Activated naive CD4-positive, alpha-beta T cell treated with anti-CD3 and anti-CD28 coated beads, Interleukin-2, amount 10 ng/mL, durations not matched to agents 7 days and 5 days (primary cell): Measurements from ENCODE around the gene ANKRD34A.

Experiments used
- CTCF ChIA-PET: fragments of 350-600 bp; sonication (Branson Sonifier 250); formaldehyde crosslinking; loops from one replicate; lab custom pipeline; 2021; ENCODE audit warnings: antibody characterized with exemption; lab: Charles Lee
- DNase-seq: peaks from one replicate; pipeline ENCODE4 v3.0.0-alpha.2; 2020
- H3K27ac Mint-ChIP-seq: one replicate; pipeline ENCODE4 v1.8.0; 2021; ENCODE audit warnings: mild to moderate bottlenecking, moderate library complexity, mixed read lengths
- H3K27me3 Mint-ChIP-seq: one replicate; pipeline ENCODE4 v1.8.0; 2021; ENCODE audit warnings: mild to moderate bottlenecking, mixed read lengths
- H3K36me3 Mint-ChIP-seq: one replicate; pipeline ENCODE4 v1.8.0; 2021; ENCODE audit warnings: mixed read lengths
- H3K4me1 Mint-ChIP-seq: one replicate; pipeline ENCODE4 v1.8.0; 2021; ENCODE audit warnings: mixed read lengths
- H3K4me3 Mint-ChIP-seq: one replicate; pipeline ENCODE4 v1.8.0; 2021; ENCODE audit warnings: mild to moderate bottlenecking, moderate library complexity, mixed read lengths
- H3K9me3 Mint-ChIP-seq: one replicate; pipeline ENCODE4 v1.8.0; 2021; ENCODE audit warnings: mixed read lengths

The ANKRD34A gene

DNA sequence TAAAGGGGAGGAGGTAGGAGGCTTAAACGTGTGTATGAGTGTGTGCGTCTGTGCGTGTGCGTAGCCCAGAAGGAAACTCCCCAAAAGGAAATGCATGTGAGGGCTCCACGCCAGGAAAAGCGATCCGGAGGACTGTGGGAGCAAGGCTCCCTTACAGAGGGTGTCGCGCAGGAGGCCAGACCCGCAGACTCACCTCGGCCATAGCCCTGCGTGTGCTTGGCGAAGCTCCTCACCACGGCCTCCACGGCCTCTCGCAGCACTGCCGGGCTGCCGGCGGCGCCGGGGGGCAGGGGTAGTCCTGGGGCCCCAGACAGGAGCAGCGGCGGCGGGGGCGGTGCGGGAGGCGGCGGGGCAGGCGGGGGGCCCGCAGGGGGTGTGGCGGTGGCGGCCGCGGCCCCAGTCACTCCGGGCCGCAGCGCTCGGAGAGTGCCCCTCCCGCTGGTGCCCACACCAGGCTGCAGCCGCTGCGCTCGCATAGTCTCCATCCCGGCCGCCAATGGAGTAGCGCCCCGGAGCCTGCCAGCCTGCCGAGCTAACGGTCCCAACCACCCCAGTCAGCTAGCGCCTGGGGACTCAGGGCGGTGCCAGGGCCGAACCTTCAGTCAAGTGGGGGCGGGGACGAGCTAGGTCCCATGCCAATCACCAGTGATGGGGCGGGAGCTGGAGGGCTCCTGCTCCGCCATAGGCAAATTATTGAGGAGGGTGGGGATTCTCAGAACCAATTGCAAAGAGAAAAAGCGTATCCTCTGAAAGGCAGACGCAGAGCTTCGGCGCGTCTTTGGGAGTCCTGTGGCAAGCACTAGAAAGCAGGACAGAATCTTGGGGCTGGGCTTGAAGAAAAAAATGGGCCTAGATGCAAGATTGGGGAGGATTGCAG, 6.7 kb downstream of the ANKRD34A start, which contains the start of gene LIX1L:
Gene LIX1L (minus strand): TSS at position 575 of the 877 bp plus-strand sequence. CDS start 90 bp downstream, at position 485.
- DNase-seq = peak; percentile 98
- peaks cover 5% of the 10 kb centered on the region for H3K36me3 Mint-ChIP-seq
- peak within 1 kb of the TSS; percentile 95 for H3K27ac Mint-ChIP-seq
- peaks cover 77% of the 10 kb centered on the region for H3K4me1 Mint-ChIP-seq
- CTCF ChIA-PET = interaction anchor here (0.9 to 2.5 kb wide), 4 partner anchors 21 to 112 kb away, joined by 3 to 13 read pairs (median 6); partner anchors contain the start of genes NUDT17 and RBM8A
- H3K4me3 Mint-ChIP-seq = peak within 1 kb of the TSS; percentile 87
- H3K9me3 Mint-ChIP-seq = no peaks in the 10 kb centered on the region
- H3K27me3 Mint-ChIP-seq = peaks cover 28% of the 10 kb centered on the region

GRCh38 chr1:145956781-145957442, 7.5 kb downstream of the ANKRD34A start:
- peak overlapping the region; percentile 87 for H3K4me3 Mint-ChIP-seq
- no peaks in the 10 kb centered on the region for H3K9me3 Mint-ChIP-seq
- H3K36me3 Mint-ChIP-seq = peaks cover 8% of the 10 kb centered on the region
- H3K27me3 Mint-ChIP-seq = peaks cover 26% of the 10 kb centered on the region
- peak overlapping the region; percentile 95 for H3K27ac Mint-ChIP-seq
- CTCF ChIA-PET = interaction anchor here (2.5 kb wide), 1 partner anchor 21 kb away, joined by 13 read pairs; no protein-coding TSS in a partner anchor
- peak; percentile 38 for DNase-seq
- H3K4me1 Mint-ChIP-seq = peaks cover 72% of the 10 kb centered on the region

DNA sequence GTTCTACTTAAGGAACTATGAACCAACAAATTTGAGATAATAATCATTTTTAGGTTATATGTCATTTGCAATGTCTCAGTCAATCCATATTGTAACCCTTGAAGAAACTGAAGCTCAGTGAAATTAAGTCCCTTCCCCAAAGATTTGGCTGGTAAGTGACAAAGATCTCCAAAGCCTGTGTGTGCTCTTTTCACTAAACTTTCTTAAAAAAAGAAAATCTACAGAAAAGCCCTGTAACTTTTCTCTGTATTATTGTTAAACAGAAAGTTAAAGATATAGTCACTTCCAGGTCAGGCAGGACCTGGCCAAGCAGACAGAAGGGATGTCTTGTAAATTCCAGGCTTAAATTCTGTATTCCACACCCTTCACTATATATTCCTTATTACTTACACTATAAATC, 8.0 kb downstream of the ANKRD34A start:
- Mint-ChIP-seq H3K36me3 (peaks cover 13% of the 10 kb centered on the region), H3K9me3 (no peaks in the 10 kb centered on the region), H3K27me3 (peaks cover 20% of the 10 kb centered on the region), H3K4me1 (peaks cover 72% of the 10 kb centered on the region), H3K4me3 (peak overlapping the region; percentile 87), H3K27ac (peak overlapping the region; percentile 95)
- no peak for DNase-seq
- CTCF ChIA-PET = no interaction called here

GRCh38 chr1:145955436-145955835, 8.9 kb downstream of the ANKRD34A start:
- no peak for DNase-seq
- no peak overlapping the region for H3K27ac Mint-ChIP-seq
- peaks cover 11% of the 10 kb centered on the region for H3K27me3 Mint-ChIP-seq
- CTCF ChIA-PET = no interaction called here
- peaks cover 17% of the 10 kb centered on the region for H3K36me3 Mint-ChIP-seq
- H3K9me3 Mint-ChIP-seq = no peaks in the 10 kb centered on the region
- H3K4me1 Mint-ChIP-seq = peaks cover 75% of the 10 kb centered on the region
- peak overlapping the region; percentile 87 for H3K4me3 Mint-ChIP-seq

GRCh38 chr1:145953861-145954260, 10.5 kb downstream of the ANKRD34A start:
- Mint-ChIP-seq H3K4me1 (peaks cover 69% of the 10 kb centered on the region), H3K27ac (no peak overlapping the region), H3K36me3 (peaks cover 21% of the 10 kb centered on the region), H3K27me3 (no peaks in the 10 kb centered on the region), H3K4me3 (no peak overlapping the region), H3K9me3 (no peaks in the 10 kb centered on the region)
- no peak for DNase-seq
- CTCF ChIA-PET = no interaction called here

GRCh38 chr1:145952903-145953302, 11.5 kb downstream of the ANKRD34A start:
- Mint-ChIP-seq H3K9me3 (no peaks in the 10 kb centered on the region), H3K27ac (no peak overlapping the region), H3K36me3 (peaks cover 26% of the 10 kb centered on the region), H3K4me1 (peaks cover 59% of the 10 kb centered on the region), H3K4me3 (no peak overlapping the region), H3K27me3 (no peaks in the 10 kb centered on the region)
- no peak for DNase-seq
- CTCF ChIA-PET = no interaction called here

GRCh38 chr1:145951526-145951925, 12.8 kb downstream of the ANKRD34A start:
- Mint-ChIP-seq H3K4me1 (peaks cover 56% of the 10 kb centered on the region), H3K27me3 (no peaks in the 10 kb centered on the region), H3K36me3 (peaks cover 32% of the 10 kb centered on the region), H3K27ac (no peak overlapping the region), H3K4me3 (no peak overlapping the region), H3K9me3 (no peaks in the 10 kb centered on the region)
- no peak for DNase-seq
- CTCF ChIA-PET = no interaction called here

DNA sequence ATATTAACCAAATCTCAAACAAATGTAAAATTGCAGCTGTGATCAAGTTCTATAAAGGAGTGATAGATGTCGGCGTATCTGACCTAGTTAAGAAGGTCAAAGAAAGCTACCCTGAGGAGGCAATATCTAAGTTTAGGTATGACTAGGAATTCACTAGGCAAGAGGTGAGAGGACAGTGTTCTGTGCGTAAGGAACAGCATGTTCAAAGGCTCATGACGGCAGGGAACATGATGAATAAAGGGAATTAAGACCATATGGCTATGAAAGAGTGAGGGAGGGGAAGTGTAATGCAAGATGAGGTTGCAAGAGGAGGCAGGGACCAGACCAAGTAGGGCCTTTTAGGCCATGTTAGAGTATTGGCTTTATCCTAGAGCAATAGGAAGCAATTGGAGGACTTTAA, 15.2 kb downstream of the ANKRD34A start:
- no peak overlapping the region for H3K27ac Mint-ChIP-seq
- H3K4me3 Mint-ChIP-seq = no peak overlapping the region
- H3K27me3 Mint-ChIP-seq = no peaks in the 10 kb centered on the region
- no peaks in the 10 kb centered on the region for H3K9me3 Mint-ChIP-seq
- peaks cover 34% of the 10 kb centered on the region for H3K4me1 Mint-ChIP-seq
- H3K36me3 Mint-ChIP-seq = peaks cover 41% of the 10 kb centered on the region
- no peak for DNase-seq
- CTCF ChIA-PET = interaction anchor here (1.1 to 1.4 kb wide), 2 partner anchors 28 to 104 kb away, joined by 4 read pairs; partner anchors contain the start of gene NUDT17

DNA sequence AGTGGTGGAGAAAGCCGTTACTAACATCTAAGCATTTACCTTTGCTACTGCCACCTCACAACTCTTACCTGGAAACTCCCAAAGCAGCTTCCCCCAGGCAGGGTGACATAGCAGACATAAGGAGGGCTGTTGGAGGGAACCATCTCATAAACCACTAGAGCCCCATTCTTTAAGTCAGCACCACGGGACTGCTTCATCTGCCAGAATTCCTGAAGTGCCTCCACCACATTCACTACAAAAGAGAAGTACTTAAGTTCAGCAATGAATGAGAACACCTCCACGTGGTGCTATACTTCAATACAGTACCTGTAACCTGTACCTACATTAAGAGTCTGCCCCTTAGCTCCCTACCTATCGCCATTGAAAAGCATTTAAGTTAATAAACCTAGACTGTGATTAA, 16.8 kb downstream of the ANKRD34A start:
- CTCF ChIA-PET = no interaction called here
- no peaks in the 10 kb centered on the region for H3K9me3 Mint-ChIP-seq
- no peak for DNase-seq
- no peaks in the 10 kb centered on the region for H3K27me3 Mint-ChIP-seq
- H3K4me3 Mint-ChIP-seq = no peak overlapping the region
- H3K4me1 Mint-ChIP-seq = peaks cover 23% of the 10 kb centered on the region
- peaks cover 43% of the 10 kb centered on the region for H3K36me3 Mint-ChIP-seq
- no peak overlapping the region for H3K27ac Mint-ChIP-seq

GRCh38 chr1:145946477-145946986, 17.8 kb downstream of the ANKRD34A start:
- Mint-ChIP-seq H3K4me3 (no peak overlapping the region), H3K27ac (no peak overlapping the region), H3K9me3 (no peaks in the 10 kb centered on the region), H3K4me1 (peaks cover 18% of the 10 kb centered on the region), H3K27me3 (no peaks in the 10 kb centered on the region), H3K36me3 (peaks cover 46% of the 10 kb centered on the region)
- CTCF ChIA-PET = no interaction called here
- DNase-seq = no peak

DNA sequence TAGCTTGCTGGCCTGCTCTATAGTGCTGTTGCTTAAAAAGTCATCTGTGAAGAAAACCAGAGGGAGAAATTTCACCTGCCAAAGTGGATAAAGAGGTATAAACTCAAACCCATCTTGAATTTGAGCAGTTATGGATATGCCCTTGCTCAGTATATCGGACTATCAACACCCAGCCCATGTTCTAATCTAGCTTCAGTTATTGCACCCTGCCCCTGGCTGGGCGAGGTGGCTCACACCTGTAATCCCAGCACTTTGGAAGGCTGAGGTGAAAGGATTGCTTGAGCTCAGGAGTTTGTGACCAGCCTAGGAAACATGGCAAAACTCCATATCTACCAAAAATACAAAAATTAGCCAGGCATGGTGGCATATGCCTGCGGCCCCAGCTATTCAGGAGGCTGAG, 19.8 kb downstream of the ANKRD34A start:
- H3K9me3 Mint-ChIP-seq = no peaks in the 10 kb centered on the region
- H3K27me3 Mint-ChIP-seq = no peaks in the 10 kb centered on the region
- H3K4me1 Mint-ChIP-seq = peaks cover 3% of the 10 kb centered on the region
- no peak overlapping the region for H3K4me3 Mint-ChIP-seq
- CTCF ChIA-PET = no interaction called here
- H3K36me3 Mint-ChIP-seq = peaks cover 51% of the 10 kb centered on the region
- no peak overlapping the region for H3K27ac Mint-ChIP-seq
- no peak for DNase-seq

GRCh38 chr1:145942871-145943270, 21.5 kb downstream of the ANKRD34A start:
- no peak for DNase-seq
- Mint-ChIP-seq H3K27me3 (no peaks in the 10 kb centered on the region), H3K9me3 (no peaks in the 10 kb centered on the region), H3K27ac (no peak overlapping the region), H3K4me1 (no peaks in the 10 kb centered on the region), H3K36me3 (peaks cover 43% of the 10 kb centered on the region), H3K4me3 (no peak overlapping the region)
- CTCF ChIA-PET = no interaction called here

DNA sequence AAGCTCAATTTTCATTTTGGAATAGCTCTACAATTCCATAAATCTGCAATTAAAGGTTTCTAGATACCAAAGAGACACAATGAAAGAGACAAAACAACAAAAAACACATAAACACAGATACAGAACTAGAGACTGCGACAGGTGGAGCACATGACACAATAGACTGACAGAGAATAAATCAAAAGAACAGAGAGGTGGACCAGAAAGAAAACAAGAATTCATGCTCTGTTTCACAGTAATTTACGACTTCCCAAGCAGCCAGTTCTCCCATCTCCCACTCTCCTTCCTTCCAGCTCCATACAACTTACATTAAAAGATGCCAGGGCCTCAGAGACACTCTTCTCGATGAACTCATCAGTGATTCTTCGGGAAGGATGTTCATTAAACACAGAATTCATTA, 22.0 kb downstream of the ANKRD34A start:
- no peaks in the 10 kb centered on the region for H3K27me3 Mint-ChIP-seq
- no peak overlapping the region for H3K27ac Mint-ChIP-seq
- CTCF ChIA-PET = interaction anchor here (0.6 kb wide), 2 partner anchors 15 to 22 kb away, joined by 3 read pairs; partner anchors contain the start of gene RBM8A
- peaks cover 43% of the 10 kb centered on the region for H3K36me3 Mint-ChIP-seq
- H3K9me3 Mint-ChIP-seq = no peaks in the 10 kb centered on the region
- no peak for DNase-seq
- H3K4me1 Mint-ChIP-seq = no peaks in the 10 kb centered on the region
- no peak overlapping the region for H3K4me3 Mint-ChIP-seq

DNA sequence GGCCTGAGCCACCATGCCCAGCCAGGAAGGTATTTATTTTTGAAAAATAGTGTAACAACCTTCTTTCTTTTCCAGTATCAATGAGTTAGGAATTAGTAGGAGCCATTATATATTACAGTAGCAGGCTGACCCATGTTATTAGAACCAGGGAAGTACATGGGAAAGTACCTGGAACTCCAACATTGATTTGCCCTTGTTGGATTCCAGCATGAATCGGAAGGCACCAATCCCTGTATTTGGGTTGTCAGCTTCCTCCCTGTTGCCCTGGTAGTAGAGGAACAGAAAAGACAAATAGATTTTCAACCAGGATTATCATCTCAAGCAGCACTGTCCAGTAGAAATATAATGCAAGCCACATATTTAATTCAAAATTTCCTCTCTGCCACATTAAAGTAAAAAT, 26.9 kb downstream of the ANKRD34A start:
- Mint-ChIP-seq H3K27ac (no peak overlapping the region), H3K27me3 (no peaks in the 10 kb centered on the region), H3K9me3 (no peaks in the 10 kb centered on the region), H3K4me1 (peaks cover 15% of the 10 kb centered on the region), H3K36me3 (peaks cover 48% of the 10 kb centered on the region), H3K4me3 (no peak overlapping the region)
- DNase-seq = no peak
- CTCF ChIA-PET = no interaction called here
